Measurements from ENCODE around the gene ARVCF. TPM values are rescaled to one million over a fixed set of nuclear protein-coding genes. Genes with fewer than 3 reads are reported as not detected.
A peak's percentile ranks its signal among the peaks of the same experiment; 100 is the strongest.

Gene ARVCF
- total and polyA plus RNA-seq, 2 of the 8 experiments (the other 6 are each of a cell fraction or from before 2014, with no cell fraction given): 31.0 to 43.2 TPM

DNA sequence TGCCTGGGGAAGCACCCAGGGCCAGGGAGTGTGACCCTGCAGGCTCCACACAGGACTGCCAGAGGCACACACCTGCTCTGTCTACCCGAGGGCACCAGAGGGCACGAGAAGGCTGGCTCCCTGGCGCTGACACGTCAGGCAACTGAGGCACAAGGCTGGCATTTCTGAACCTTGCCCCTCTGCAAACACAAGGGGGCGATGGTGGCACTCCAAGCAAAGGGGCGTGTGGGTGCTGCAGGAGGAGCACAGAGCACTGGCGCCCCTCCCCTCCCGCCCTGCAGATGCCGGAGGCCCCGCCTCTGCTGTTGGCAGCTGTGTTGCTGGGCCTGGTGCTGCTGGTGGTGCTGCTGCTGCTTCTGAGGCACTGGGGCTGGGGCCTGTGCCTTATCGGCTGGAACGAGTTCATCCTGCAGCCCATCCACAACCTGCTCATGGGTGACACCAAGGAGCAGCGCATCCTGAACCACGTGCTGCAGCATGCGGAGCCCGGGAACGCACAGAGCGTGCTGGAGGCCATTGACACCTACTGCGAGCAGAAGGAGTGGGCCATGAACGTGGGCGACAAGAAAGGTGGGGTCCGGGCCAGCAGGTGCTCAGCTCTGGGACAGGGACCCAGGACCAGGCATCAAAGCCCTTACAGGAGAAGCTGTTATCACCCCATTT lies 54.2 kb downstream of the ARVCF start (continued):
- no peak for TF ChIP-seq ATF2 (IDR thresholded peaks at IDR 0.05; ENCODE audit: low read length)
- TF ChIP-seq CHD2 (IDR thresholded peaks at IDR 0.05; ENCODE audit: low read length): no peak
- 0 out of 2 replicates have a peak, but pooled peaks have one; percentile 15 for TF ChIP-seq TAF1 (IDR thresholded peaks at IDR 0.05; ENCODE audit: low read depth, low read length)
- peak; percentile 45; the same call in 1 of the 2 replicates for TF ChIP-seq MAX (IDR thresholded peaks at IDR 0.05)
